Measurements from ENCODE around the gene FAM200A. TPM values are rescaled to one million over a fixed set of nuclear protein-coding genes. Genes with fewer than 3 reads are reported as not detected.
A peak's percentile ranks its signal among the peaks of the same experiment; 100 is the strongest.
"Not testable (repeated sequence)": the region's sequence is repeated elsewhere in the genome, so short reads cannot be mapped to it uniquely, and the experiment has no call there.

The FAM200A gene
- polyA plus RNA-seq, 4 donors: 2.2 to 10.6 (median 3.9) TPM

GRCh38 chr7:99554939-99555338, 3.0 kb upstream of the FAM200A start:
- H3K27me3 ChIP-seq (ENCODE audit: control insufficient read depth in 3 of 3, insufficient read depth in 3 of 3, low read length in 3 of 3): no peaks in the 10 kb centered on the region
- no peak overlapping the region for H3K4me3 ChIP-seq (ENCODE audit: low read depth in 1 of 3, low read length in 3 of 3)
- H3K36me3 ChIP-seq (ENCODE audit: control insufficient read depth in 3 of 3, insufficient read depth in 2 of 3, low read depth in 1 of 3, low read length in 3 of 3): peaks cover 0 to 7% (median 0%) of the 10 kb centered on the region in 3 donors
- FAIRE-seq (no peak), DNase-seq (no peak)
- peaks cover 3 to 12% (median 11%) of the 10 kb centered on the region in 3 donors for H3K4me1 ChIP-seq (ENCODE audit: control insufficient read depth in 3 of 3, insufficient read depth in 2 of 3, low read depth in 1 of 3, low read length in 2 of 3)
- H3K27ac ChIP-seq (ENCODE audit: low read depth in 1 of 3, low read length in 2 of 3): no peak overlapping the region
- no peaks in the 10 kb centered on the region for H3K9me3 ChIP-seq (ENCODE audit: control insufficient read depth in 2 of 2, insufficient read depth in 1 of 2, low read depth in 1 of 2, low read length in 1 of 2)
- 72 to 75% (median 75%) methylated on average over 2 of the region's 2 CpGs for WGBS, 3 donors

- FAIRE-seq (no peak), DNase-seq (no peak)
- WGBS, 3 donors: 85 to 95% (median 86%) methylated on average over 4 of the region's 4 CpGs
Measured at GRCh38 chr7:99553039-99553438, 1.1 kb upstream of the FAM200A start.

GRCh38 chr7:99551334-99551733, 580 bp downstream of the FAM200A start:
- Histone ChIP-seq H3K27ac (ENCODE audit: low read depth in 1 of 3, low read length in 2 of 3) (peak overlapping the region; percentile 16 to 93 (median 75)), H3K4me3 (ENCODE audit: low read depth in 1 of 3, low read length in 3 of 3) (peak overlapping the region; percentile 78 to 91 (median 81)), H3K4me1 (ENCODE audit: control insufficient read depth in 3 of 3, insufficient read depth in 2 of 3, low read depth in 1 of 3, low read length in 2 of 3) (peaks cover 0 to 5% (median 2%) of the 10 kb centered on the region in 3 donors), H3K9me3 (ENCODE audit: control insufficient read depth in 2 of 2, insufficient read depth in 1 of 2, low read depth in 1 of 2, low read length in 1 of 2) (peaks cover 0 to 10% of the 10 kb centered on the region in 2 donors), H3K27me3 (ENCODE audit: control insufficient read depth in 3 of 3, insufficient read depth in 3 of 3, low read length in 3 of 3) (no peaks in the 10 kb centered on the region), H3K36me3 (ENCODE audit: control insufficient read depth in 3 of 3, insufficient read depth in 2 of 3, low read depth in 1 of 3, low read length in 3 of 3) (peaks cover 0 to 9% (median 4%) of the 10 kb centered on the region in 3 donors)
- DNase-seq (peak in 1 of 2 donors; percentile 3), FAIRE-seq (no peak)
- WGBS, 3 donors: 8 to 13% (median 12%) methylated on average over 15 of the region's 15 CpGs

More at GRCh38 chr7:99553039-99553438, 1.1 kb upstream of the FAM200A start:
- Histone ChIP-seq H3K4me1 (ENCODE audit: control insufficient read depth in 3 of 3, insufficient read depth in 2 of 3, low read depth in 1 of 3, low read length in 2 of 3) (peaks cover 3 to 8% (median 8%) of the 10 kb centered on the region in 3 donors), H3K27me3 (ENCODE audit: control insufficient read depth in 3 of 3, insufficient read depth in 3 of 3, low read length in 3 of 3) (no peaks in the 10 kb centered on the region), H3K27ac (ENCODE audit: low read depth in 1 of 3, low read length in 2 of 3) (no peak overlapping the region), H3K36me3 (ENCODE audit: control insufficient read depth in 3 of 3, insufficient read depth in 2 of 3, low read depth in 1 of 3, low read length in 3 of 3) (peaks cover 0 to 7% (median under 1%) of the 10 kb centered on the region in 3 donors), H3K9me3 (ENCODE audit: control insufficient read depth in 2 of 2, insufficient read depth in 1 of 2, low read depth in 1 of 2, low read length in 1 of 2) (peaks cover 0 to 4% of the 10 kb centered on the region in 2 donors), H3K4me3 (ENCODE audit: low read depth in 1 of 3, low read length in 3 of 3) (no peak overlapping the region)

- H3K27me3 ChIP-seq (ENCODE audit: control insufficient read depth in 3 of 3, insufficient read depth in 3 of 3, low read length in 3 of 3); H3K4me1 ChIP-seq (ENCODE audit: control insufficient read depth in 3 of 3, insufficient read depth in 2 of 3, low read depth in 1 of 3, low read length in 2 of 3); FAIRE-seq; H3K4me3 ChIP-seq (ENCODE audit: low read depth in 1 of 3, low read length in 3 of 3); H3K27ac ChIP-seq (ENCODE audit: low read depth in 1 of 3, low read length in 2 of 3); DNase-seq; H3K36me3 ChIP-seq (ENCODE audit: control insufficient read depth in 3 of 3, insufficient read depth in 2 of 3, low read depth in 1 of 3, low read length in 3 of 3): not testable (repeated sequence)
- H3K9me3 ChIP-seq (ENCODE audit: control insufficient read depth in 2 of 2, insufficient read depth in 1 of 2, low read depth in 1 of 2, low read length in 1 of 2): peaks cover 0 to 19% of the 10 kb centered on the region in 2 donors
- 80 to 100% (median 100%) methylated on average over 1 of the region's 2 CpGs for WGBS, 3 donors
Measured at GRCh38 chr7:99549545-99549944, 2.4 kb downstream of the FAM200A start.

GRCh38 chr7:99545308-99545707, 6.6 kb downstream of the FAM200A start:
- FAIRE-seq; H3K4me3 ChIP-seq (ENCODE audit: low read depth in 1 of 3, low read length in 3 of 3); H3K4me1 ChIP-seq (ENCODE audit: control insufficient read depth in 3 of 3, insufficient read depth in 2 of 3, low read depth in 1 of 3, low read length in 2 of 3); H3K27ac ChIP-seq (ENCODE audit: low read depth in 1 of 3, low read length in 2 of 3); DNase-seq; H3K27me3 ChIP-seq (ENCODE audit: control insufficient read depth in 3 of 3, insufficient read depth in 3 of 3, low read length in 3 of 3): not testable (repeated sequence)
- Histone ChIP-seq H3K36me3 (ENCODE audit: control insufficient read depth in 3 of 3, insufficient read depth in 2 of 3, low read depth in 1 of 3, low read length in 3 of 3) (peaks cover 0 to 13% (median 4%) of the 10 kb centered on the region in 3 donors), H3K9me3 (ENCODE audit: control insufficient read depth in 2 of 2, insufficient read depth in 1 of 2, low read depth in 1 of 2, low read length in 1 of 2) (peaks cover 3 to 56% of the 10 kb centered on the region in 2 donors)
- 97 to 99% (median 97%) methylated on average over 5 of the region's 5 CpGs for WGBS, 3 donors

GRCh38 chr7:99543916-99544315, 8.0 kb downstream of the FAM200A start:
- WGBS, 3 donors: 92 to 95% (median 92%) methylated on average over 6 of the region's 6 CpGs

GRCh38 chr7:99543081-99543671, 8.7 kb downstream of the FAM200A start:
- peaks cover 0 to 13% (median 4%) of the 10 kb centered on the region in 3 donors for H3K36me3 ChIP-seq (ENCODE audit: control insufficient read depth in 3 of 3, insufficient read depth in 2 of 3, low read depth in 1 of 3, low read length in 3 of 3)
- no peak overlapping the region for H3K4me3 ChIP-seq (ENCODE audit: low read depth in 1 of 3, low read length in 3 of 3)
- no peak for FAIRE-seq
- 94 to 98% (median 98%) methylated on average over 34 of the region's 34 CpGs for WGBS, 3 donors
- no peaks in the 10 kb centered on the region for H3K27me3 ChIP-seq (ENCODE audit: control insufficient read depth in 3 of 3, insufficient read depth in 3 of 3, low read length in 3 of 3)
- no peak overlapping the region for H3K27ac ChIP-seq (ENCODE audit: low read depth in 1 of 3, low read length in 2 of 3)
- H3K4me1 ChIP-seq (ENCODE audit: control insufficient read depth in 3 of 3, insufficient read depth in 2 of 3, low read depth in 1 of 3, low read length in 2 of 3): no peaks in the 10 kb centered on the region
- no peak for DNase-seq
- peaks cover 3 to 70% of the 10 kb centered on the region in 2 donors for H3K9me3 ChIP-seq (ENCODE audit: control insufficient read depth in 2 of 2, insufficient read depth in 1 of 2, low read depth in 1 of 2, low read length in 1 of 2)

More at GRCh38 chr7:99543916-99544315, 8.0 kb downstream of the FAM200A start:
- Histone ChIP-seq H3K4me3 (ENCODE audit: low read depth in 1 of 3, low read length in 3 of 3) (no peak overlapping the region), H3K9me3 (ENCODE audit: control insufficient read depth in 2 of 2, insufficient read depth in 1 of 2, low read depth in 1 of 2, low read length in 1 of 2) (peaks cover 3 to 68% of the 10 kb centered on the region in 2 donors), H3K36me3 (ENCODE audit: control insufficient read depth in 3 of 3, insufficient read depth in 2 of 3, low read depth in 1 of 3, low read length in 3 of 3) (peaks cover 0 to 13% (median 4%) of the 10 kb centered on the region in 3 donors), H3K27me3 (ENCODE audit: control insufficient read depth in 3 of 3, insufficient read depth in 3 of 3, low read length in 3 of 3) (no peaks in the 10 kb centered on the region), H3K4me1 (ENCODE audit: control insufficient read depth in 3 of 3, insufficient read depth in 2 of 3, low read depth in 1 of 3, low read length in 2 of 3) (no peaks in the 10 kb centered on the region), H3K27ac (ENCODE audit: low read depth in 1 of 3, low read length in 2 of 3) (no peak overlapping the region)
- DNase-seq: no peak
- FAIRE-seq: no peak

GRCh38 chr7:99541212-99541611, 10.7 kb downstream of the FAM200A start:
- 89 to 93% (median 90%) methylated on average over 9 of the region's 9 CpGs for WGBS, 3 donors
- Histone ChIP-seq H3K27ac (ENCODE audit: low read depth in 1 of 3, low read length in 2 of 3) (no peak overlapping the region), H3K4me1 (ENCODE audit: control insufficient read depth in 3 of 3, insufficient read depth in 2 of 3, low read depth in 1 of 3, low read length in 2 of 3) (no peaks in the 10 kb centered on the region), H3K9me3 (ENCODE audit: control insufficient read depth in 2 of 2, insufficient read depth in 1 of 2, low read depth in 1 of 2, low read length in 1 of 2) (peaks cover 3 to 68% of the 10 kb centered on the region in 2 donors), H3K36me3 (ENCODE audit: control insufficient read depth in 3 of 3, insufficient read depth in 2 of 3, low read depth in 1 of 3, low read length in 3 of 3) (peaks cover 0 to 10% (median 0%) of the 10 kb centered on the region in 3 donors), H3K27me3 (ENCODE audit: control insufficient read depth in 3 of 3, insufficient read depth in 3 of 3, low read length in 3 of 3) (no peaks in the 10 kb centered on the region), H3K4me3 (ENCODE audit: low read depth in 1 of 3, low read length in 3 of 3) (no peak overlapping the region)
- FAIRE-seq (no peak), DNase-seq (no peak)

All from small intestine (tissue), 7 donors.